DOHH2 (cell line): ENCODE data around the gene TRIM9.

Experiments used
- H3F3A ChIP-seq: fragments of 200-600 bp; sonication (generic), shearing (Covaris generic); 2 replicates; pipeline ENCODE4 v1.6.0; 2016; ENCODE audit warnings: antibody characterized with exemption, mild to moderate bottlenecking; ENCODE audit not compliant: control insufficient read depth, insufficient read depth
- H3K27ac ChIP-seq: fragments of 200-600 bp; sonication (generic); 2 replicates; pipeline ENCODE4 v1.5.1; 2014; ENCODE audit warnings: low read depth, mild to moderate bottlenecking, low read length, moderate library complexity
- H3K27me3 ChIP-seq: fragments of 200-600 bp; sonication (generic); 2 replicates; pipeline ENCODE4 v1.6.1; 2014; ENCODE audit warnings: mild to moderate bottlenecking, low read length, mixed read lengths; ENCODE audit not compliant: control insufficient read depth
- H3K36me3 ChIP-seq: fragments of 200-600 bp; sonication (generic); 2 replicates; pipeline ENCODE4 v1.6.1; 2014; ENCODE audit warnings: mild to moderate bottlenecking, low read length, moderate library complexity, mixed read lengths; ENCODE audit not compliant: control insufficient read depth
- H3K4me1 ChIP-seq: fragments of 200-600 bp; sonication (generic); 2 replicates; pipeline ENCODE4 v1.6.1; 2014; ENCODE audit warnings: mild to moderate bottlenecking, low read length, mixed read lengths; ENCODE audit not compliant: control insufficient read depth
- H3K4me2 ChIP-seq: fragments of 200-600 bp; sonication (generic); 2 replicates; pipeline ENCODE4 v1.6.0; 2014; ENCODE audit warnings: mild to moderate bottlenecking, low read length, moderate library complexity
- H3K4me3 ChIP-seq: fragments of 200-600 bp; sonication (generic); 2 replicates; pipeline ENCODE4 v1.5.1; 2014; ENCODE audit warnings: mild to moderate bottlenecking, low read length, mixed read lengths
- H3K79me2 ChIP-seq: fragments of 200-600 bp; sonication (generic); 2 replicates; pipeline ENCODE4 v1.6.1; 2014; ENCODE audit warnings: mild to moderate bottlenecking, low read length, mixed read lengths; ENCODE audit not compliant: control insufficient read depth
- H3K9me2 ChIP-seq: fragments of 200-600 bp; sonication (generic); replicated peaks from 2 replicates; pipeline ENCODE4 v1.6.1; 2014; ENCODE audit warnings: mild to moderate bottlenecking, low read length, mixed read lengths; ENCODE audit not compliant: control insufficient read depth
- H3K9me3 ChIP-seq: fragments of 200-600 bp; sonication (generic); 2 replicates; pipeline ENCODE4 v1.6.1; 2014; ENCODE audit warnings: antibody characterized with exemption, low read length, mixed read lengths; ENCODE audit not compliant: control insufficient read depth, insufficient read depth
- H4K20me1 ChIP-seq: fragments of 200-600 bp; sonication (generic); 2 replicates; pipeline ENCODE4 v1.6.0; 2014; ENCODE audit warnings: low read depth, mild to moderate bottlenecking, antibody characterized with exemption, low read length, moderate library complexity; ENCODE audit not compliant: control insufficient read depth, insufficient read depth
- EZH2phosphoT487 ChIP-seq: fragments of 200-600 bp; sonication (generic); IDR thresholded peaks from 2 replicates; pipeline ENCODE4 v1.6.1; 2017; ENCODE audit warnings: borderline replicate concordance, mild to moderate bottlenecking, antibody characterized with exemption, low read length, moderate library complexity, mixed read lengths
- TF ChIP-seq, protein P1 (sequence below): fragments of 200-600 bp; sonication (generic); IDR thresholded peaks from one replicate; pipeline ENCODE4 v1.5.1; 2014; ENCODE audit warnings: antibody characterized with exemption, mild to moderate bottlenecking, low read depth, low read length; ENCODE audit not compliant: poor library complexity, severe bottlenecking

Gene TRIM9

DNA sequence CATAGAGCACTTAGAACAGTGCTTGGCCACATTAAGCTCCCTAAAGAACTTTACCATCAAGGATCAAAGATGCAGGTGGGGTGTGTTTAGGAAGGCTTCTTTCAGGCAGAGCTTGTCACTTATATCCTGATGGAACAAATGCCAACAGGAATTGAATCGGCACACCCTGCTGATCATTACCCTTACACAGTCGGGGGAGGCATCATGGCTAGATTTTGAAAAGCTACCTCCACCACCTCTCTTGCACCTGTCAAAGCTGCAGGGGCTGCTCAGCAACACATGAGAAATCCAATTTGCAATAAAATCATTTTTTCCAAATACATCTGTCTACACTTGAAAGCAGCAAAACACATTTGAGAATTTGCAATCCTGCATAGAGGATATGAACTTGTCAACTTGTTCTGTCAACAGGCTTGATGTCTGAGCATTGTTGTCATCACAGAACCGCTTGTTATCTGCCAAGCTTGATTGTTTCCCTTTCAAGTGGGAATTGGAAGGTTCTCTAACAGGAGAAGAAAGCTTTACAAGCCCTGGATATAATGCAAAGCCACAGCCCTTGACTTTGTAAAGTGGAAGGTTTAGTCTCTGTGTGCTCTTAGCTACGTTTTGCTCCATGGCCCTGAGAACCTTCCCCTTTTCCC lies 24.6 kb upstream of the TRIM9 start:
- Histone ChIP-seq H3K79me2 (no peaks in the 10 kb centered on the region), H3K9me2 (no peaks in the 10 kb centered on the region), H3K4me1 (peaks cover 59% of the 10 kb centered on the region), H3K4me3 (no peak overlapping the region), H3K27me3 (no peaks in the 10 kb centered on the region), H3K36me3 (no peaks in the 10 kb centered on the region), H3K27ac (no peak overlapping the region), H3F3A (peaks cover 2% of the 10 kb centered on the region; the same call in 1 of the 2 replicates), H4K20me1 (no peaks in the 10 kb centered on the region), H3K9me3 (no peaks in the 10 kb centered on the region), H3K4me2 (no peak overlapping the region)
- TF ChIP-seq, protein P1, sequence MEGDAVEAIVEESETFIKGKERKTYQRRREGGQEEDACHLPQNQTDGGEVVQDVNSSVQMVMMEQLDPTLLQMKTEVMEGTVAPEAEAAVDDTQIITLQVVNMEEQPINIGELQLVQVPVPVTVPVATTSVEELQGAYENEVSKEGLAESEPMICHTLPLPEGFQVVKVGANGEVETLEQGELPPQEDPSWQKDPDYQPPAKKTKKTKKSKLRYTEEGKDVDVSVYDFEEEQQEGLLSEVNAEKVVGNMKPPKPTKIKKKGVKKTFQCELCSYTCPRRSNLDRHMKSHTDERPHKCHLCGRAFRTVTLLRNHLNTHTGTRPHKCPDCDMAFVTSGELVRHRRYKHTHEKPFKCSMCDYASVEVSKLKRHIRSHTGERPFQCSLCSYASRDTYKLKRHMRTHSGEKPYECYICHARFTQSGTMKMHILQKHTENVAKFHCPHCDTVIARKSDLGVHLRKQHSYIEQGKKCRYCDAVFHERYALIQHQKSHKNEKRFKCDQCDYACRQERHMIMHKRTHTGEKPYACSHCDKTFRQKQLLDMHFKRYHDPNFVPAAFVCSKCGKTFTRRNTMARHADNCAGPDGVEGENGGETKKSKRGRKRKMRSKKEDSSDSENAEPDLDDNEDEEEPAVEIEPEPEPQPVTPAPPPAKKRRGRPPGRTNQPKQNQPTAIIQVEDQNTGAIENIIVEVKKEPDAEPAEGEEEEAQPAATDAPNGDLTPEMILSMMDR = no peak
- TF ChIP-seq EZH2phosphoT487 = no peak

DNA sequence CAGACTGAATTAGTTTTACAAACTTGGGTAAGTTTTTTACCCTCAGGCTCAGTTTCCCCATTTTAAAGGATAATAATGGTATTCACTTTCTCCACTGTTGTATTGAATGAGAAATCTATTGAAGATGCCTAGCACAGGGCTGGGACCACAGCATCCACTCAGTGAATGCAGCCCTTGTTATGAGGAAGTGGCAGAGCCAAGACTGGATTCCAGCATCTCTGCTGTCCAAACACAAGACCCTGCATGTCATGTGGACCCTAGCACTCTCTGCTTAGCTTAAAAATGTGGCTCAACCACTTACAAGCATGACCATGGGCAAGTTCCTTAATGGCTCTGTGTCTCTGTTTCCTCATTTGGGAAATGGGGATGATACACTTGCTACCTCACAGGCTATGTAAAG lies 24.1 kb upstream of the TRIM9 start:
- Histone ChIP-seq H3K79me2 (no peaks in the 10 kb centered on the region), H3F3A (peaks cover 2% of the 10 kb centered on the region; the same call in 1 of the 2 replicates), H4K20me1 (no peaks in the 10 kb centered on the region), H3K4me1 (peaks cover 59% of the 10 kb centered on the region), H3K9me2 (no peaks in the 10 kb centered on the region), H3K9me3 (no peaks in the 10 kb centered on the region), H3K36me3 (no peaks in the 10 kb centered on the region), H3K27ac (no peak overlapping the region), H3K4me3 (no peak overlapping the region), H3K4me2 (no peak overlapping the region), H3K27me3 (no peaks in the 10 kb centered on the region)
- no peak for TF ChIP-seq EZH2phosphoT487
- TF ChIP-seq, protein P1 = no peak

DNA sequence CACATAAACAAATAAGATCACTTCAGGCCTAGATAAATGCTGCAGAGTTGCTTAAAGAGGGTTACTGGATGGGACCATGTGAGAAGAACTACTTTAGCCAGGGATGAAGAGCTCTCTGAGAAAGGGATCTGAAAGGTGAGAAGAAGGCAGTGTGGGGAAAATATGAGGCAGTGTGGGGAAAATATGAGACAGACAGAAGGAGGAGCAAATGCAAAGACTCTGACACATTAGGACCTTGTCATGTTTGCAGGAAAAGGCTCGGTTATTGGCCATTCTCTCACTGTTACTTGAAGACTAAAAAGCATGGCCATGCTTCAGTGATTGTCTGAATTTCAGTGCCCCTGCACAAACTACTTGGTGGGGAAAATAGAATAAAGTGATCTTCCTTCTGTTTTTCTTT lies 22.7 kb upstream of the TRIM9 start:
- no peaks in the 10 kb centered on the region for H3K36me3 ChIP-seq
- no peaks in the 10 kb centered on the region for H3K9me3 ChIP-seq
- peak overlapping the region; percentile 37 for H3K4me2 ChIP-seq
- H3K4me3 ChIP-seq = no peak overlapping the region
- no peaks in the 10 kb centered on the region for H4K20me1 ChIP-seq
- peak overlapping the region; percentile 52 for H3K27ac ChIP-seq
- peaks cover 2% of the 10 kb centered on the region; the same call in 1 of the 2 replicates for H3F3A ChIP-seq
- no peaks in the 10 kb centered on the region for H3K79me2 ChIP-seq
- H3K27me3 ChIP-seq = no peaks in the 10 kb centered on the region
- H3K4me1 ChIP-seq = peaks cover 59% of the 10 kb centered on the region
- H3K9me2 ChIP-seq = no peaks in the 10 kb centered on the region
- no peak for TF ChIP-seq EZH2phosphoT487
- TF ChIP-seq, protein P1 = no peak
